SK-N-SH treated with all-trans-retinoic acid at 6 μM for 48 hours (cell line): ENCODE measurements around the gene HEMK1.

Experiments used
- ATAC-seq: fragments of 200-7000 bp; cut with Tn5 transposase; 3 replicates; pipeline ENCODE4 v1.9.1; 2020; ENCODE audit warnings: mild to moderate bottlenecking, moderate library complexity
- ARNTL ChIP-seq: fragments of 450-650 bp; formaldehyde crosslinking; IDR thresholded peaks from 2 replicates; pipeline ENCODE4 v1.5.0; 2020; ENCODE audit warnings: low read depth, mild to moderate bottlenecking, moderate library complexity, borderline replicate concordance
- CREB5 ChIP-seq: fragments of 250-450 bp; sonication (Bioruptor Pico); IDR thresholded peaks from 2 replicates; pipeline ENCODE4 v1.5.1; 2020; ENCODE audit warnings: low read depth, mild to moderate bottlenecking, moderate library complexity
- CSDC2 ChIP-seq: fragments of 250-450 bp; sonication (Bioruptor Pico); IDR thresholded peaks from 2 replicates; pipeline ENCODE4 v1.5.0; 2020; ENCODE audit warnings: mild to moderate bottlenecking, moderate library complexity
- CSRNP3 ChIP-seq: fragments of 250-450 bp; sonication (Bioruptor Pico); IDR thresholded peaks from 2 replicates; pipeline ENCODE4 v1.5.1; 2021; ENCODE audit warnings: mild to moderate bottlenecking, moderate library complexity
- ESRRG ChIP-seq: fragments of 250-450 bp; sonication (Bioruptor Pico); IDR thresholded peaks from 2 replicates; pipeline ENCODE4 v1.6.1; 2021; ENCODE audit warnings: mild to moderate bottlenecking
- GLIS3 ChIP-seq: fragments of 250-450 bp; sonication (Bioruptor Pico); IDR thresholded peaks from 2 replicates; pipeline ENCODE4 v1.5.0; 2020; ENCODE audit warnings: mild to moderate bottlenecking, moderate library complexity
- ISL1 ChIP-seq: fragments of 250-450 bp; sonication (Bioruptor Pico); IDR thresholded peaks from 2 replicates; pipeline ENCODE4 v2.1.2; 2022; ENCODE audit warnings: mild to moderate bottlenecking, moderate library complexity
- OSR1 ChIP-seq: fragments of 250-450 bp; sonication (Bioruptor Pico); IDR thresholded peaks from 2 replicates; pipeline ENCODE4 v1.8.0; 2022; ENCODE audit warnings: moderate library complexity, mild to moderate bottlenecking, inconsistent platforms
- PPARA ChIP-seq: fragments of 250-450 bp; sonication (Bioruptor Pico); IDR thresholded peaks from 2 replicates; pipeline ENCODE4 v1.5.0; 2020; ENCODE audit warnings: mild to moderate bottlenecking, borderline replicate concordance
- RARB ChIP-seq: fragments of 250-450 bp; sonication (Bioruptor Pico); IDR thresholded peaks from 2 replicates; pipeline ENCODE4 v1.8.0; 2021; ENCODE audit warnings: mild to moderate bottlenecking, moderate library complexity
- SNAI2 ChIP-seq: fragments of 250-450 bp; sonication (Bioruptor Pico); IDR thresholded peaks from 2 replicates; pipeline ENCODE4 v1.5.0; 2020; ENCODE audit warnings: mild to moderate bottlenecking, moderate library complexity
- TCF4 ChIP-seq: fragments of 250-450 bp; sonication (Bioruptor Pico); IDR thresholded peaks from 2 replicates; pipeline ENCODE4 v1.8.0; 2021; ENCODE audit warnings: mild to moderate bottlenecking, moderate library complexity, borderline replicate concordance
- TOX ChIP-seq: fragments of 250-450 bp; sonication (Bioruptor Pico); IDR thresholded peaks from 2 replicates; pipeline ENCODE4 v1.8.0; 2021; ENCODE audit warnings: mild to moderate bottlenecking, moderate library complexity, borderline replicate concordance
- TSHZ2 ChIP-seq: fragments of 250-450 bp; sonication (Bioruptor Pico); IDR thresholded peaks from 2 replicates; pipeline ENCODE4 v1.5.0; 2020; ENCODE audit warnings: mild to moderate bottlenecking, moderate library complexity
- ZC3H10 ChIP-seq: fragments of 250-450 bp; sonication (Bioruptor Pico); IDR thresholded peaks from 2 replicates; pipeline ENCODE4 v1.5.1; 2021; ENCODE audit warnings: mild to moderate bottlenecking, moderate library complexity
- ZNF565 ChIP-seq: fragments of 450-650 bp; formaldehyde crosslinking; conservative IDR thresholded peaks from 2 replicates; pipeline ENCODE4 v1.5.0; 2020; ENCODE audit warnings: low read depth, mild to moderate bottlenecking, moderate library complexity
- ZNF70 ChIP-seq: fragments of 450-650 bp; formaldehyde crosslinking; IDR thresholded peaks from 2 replicates; pipeline ENCODE4 v1.5.0; 2020; ENCODE audit warnings: mild to moderate bottlenecking, moderate library complexity
- ZNF8 ChIP-seq: fragments of 450-650 bp; formaldehyde crosslinking; IDR thresholded peaks from 2 replicates; pipeline ENCODE4 v1.5.0; 2020; ENCODE audit warnings: mild to moderate bottlenecking, moderate library complexity
- TF ChIP-seq, protein P1 (sequence below): fragments of 250-450 bp; sonication (Bioruptor Pico); IDR thresholded peaks from 2 replicates; pipeline ENCODE4 v1.8.0; 2021; ENCODE audit warnings: low read depth, mild to moderate bottlenecking, moderate library complexity, borderline replicate concordance
- TF ChIP-seq, protein P2 (sequence below): fragments of 250-450 bp; sonication (Bioruptor Pico); IDR thresholded peaks from 2 replicates; pipeline ENCODE4 v1.8.0; 2020; ENCODE audit warnings: mild to moderate bottlenecking, moderate library complexity, borderline replicate concordance

HEMK1 gene

GRCh38 chr3:50536471-50537180 is 32.7 kb upstream of the HEMK1 start (continued):
- TF ChIP-seq, protein P1, sequence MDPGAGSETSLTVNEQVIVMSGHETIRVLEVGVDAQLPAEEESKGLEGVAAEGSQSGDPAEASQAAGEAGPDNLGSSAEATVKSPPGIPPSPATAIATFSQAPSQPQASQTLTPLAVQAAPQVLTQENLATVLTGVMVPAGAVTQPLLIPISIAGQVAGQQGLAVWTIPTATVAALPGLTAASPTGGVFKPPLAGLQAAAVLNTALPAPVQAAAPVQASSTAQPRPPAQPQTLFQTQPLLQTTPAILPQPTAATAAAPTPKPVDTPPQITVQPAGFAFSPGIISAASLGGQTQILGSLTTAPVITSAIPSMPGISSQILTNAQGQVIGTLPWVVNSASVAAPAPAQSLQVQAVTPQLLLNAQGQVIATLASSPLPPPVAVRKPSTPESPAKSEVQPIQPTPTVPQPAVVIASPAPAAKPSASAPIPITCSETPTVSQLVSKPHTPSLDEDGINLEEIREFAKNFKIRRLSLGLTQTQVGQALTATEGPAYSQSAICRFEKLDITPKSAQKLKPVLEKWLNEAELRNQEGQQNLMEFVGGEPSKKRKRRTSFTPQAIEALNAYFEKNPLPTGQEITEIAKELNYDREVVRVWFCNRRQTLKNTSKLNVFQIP, result no peak
- TF ChIP-seq CREB5 (CRISPR knock-in tag) (no peak), RARB (CRISPR knock-in tag) (no peak), ZC3H10 (CRISPR knock-in tag) (no peak)

- ATAC-seq, result no peak
- TF ChIP-seq ZNF565 (CRISPR knock-in tag) (no peak), TOX (CRISPR knock-in tag) (no peak), OSR1 (CRISPR knock-in tag) (no peak), TSHZ2 (CRISPR knock-in tag) (no peak), CSRNP3 (CRISPR knock-in tag) (no peak), ZC3H10 (CRISPR knock-in tag) (no peak), ESRRG (no peak), TCF4 (CRISPR knock-in tag) (no peak), PPARA (CRISPR knock-in tag) (no peak), SNAI2 (CRISPR knock-in tag) (no peak), ZNF70 (CRISPR knock-in tag) (no peak), ISL1 (CRISPR knock-in tag) (no peak), ZNF8 (no peak), CREB5 (CRISPR knock-in tag) (no peak), CSDC2 (CRISPR knock-in tag) (no peak), ARNTL (CRISPR knock-in tag) (no peak), GLIS3 (no peak)
- TF ChIP-seq, protein P2, sequence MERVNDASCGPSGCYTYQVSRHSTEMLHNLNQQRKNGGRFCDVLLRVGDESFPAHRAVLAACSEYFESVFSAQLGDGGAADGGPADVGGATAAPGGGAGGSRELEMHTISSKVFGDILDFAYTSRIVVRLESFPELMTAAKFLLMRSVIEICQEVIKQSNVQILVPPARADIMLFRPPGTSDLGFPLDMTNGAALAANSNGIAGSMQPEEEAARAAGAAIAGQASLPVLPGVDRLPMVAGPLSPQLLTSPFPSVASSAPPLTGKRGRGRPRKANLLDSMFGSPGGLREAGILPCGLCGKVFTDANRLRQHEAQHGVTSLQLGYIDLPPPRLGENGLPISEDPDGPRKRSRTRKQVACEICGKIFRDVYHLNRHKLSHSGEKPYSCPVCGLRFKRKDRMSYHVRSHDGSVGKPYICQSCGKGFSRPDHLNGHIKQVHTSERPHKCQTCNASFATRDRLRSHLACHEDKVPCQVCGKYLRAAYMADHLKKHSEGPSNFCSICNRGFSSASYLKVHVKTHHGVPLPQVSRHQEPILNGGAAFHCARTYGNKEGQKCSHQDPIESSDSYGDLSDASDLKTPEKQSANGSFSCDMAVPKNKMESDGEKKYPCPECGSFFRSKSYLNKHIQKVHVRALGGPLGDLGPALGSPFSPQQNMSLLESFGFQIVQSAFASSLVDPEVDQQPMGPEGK (CRISPR knock-in tag), result no peak
- TF ChIP-seq, protein P1, result no peak
Observed at GRCh38 chr3:50537421-50538129, 31.7 kb upstream of the HEMK1 start.
